ENCODE measurements around the gene CHMP4A.

CHMP4A gene

GRCh38 chr14:24194873-24195185, 18.5 kb downstream of the CHMP4A start:
- DNase-seq, result no peak

GRCh38 chr14:24194186-24194872, 19.0 kb downstream of the CHMP4A start:
- DNase-seq, result no peak

GRCh38 chr14:24192933-24193332, 20.4 kb downstream of the CHMP4A start:
- DNase-seq, result no peak

GRCh38 chr14:24190416-24190815, 22.9 kb downstream of the CHMP4A start:
- no peak for DNase-seq

- no peak for DNase-seq
Measured at GRCh38 chr14:24189460-24189859, 23.8 kb downstream of the CHMP4A start.

DNA sequence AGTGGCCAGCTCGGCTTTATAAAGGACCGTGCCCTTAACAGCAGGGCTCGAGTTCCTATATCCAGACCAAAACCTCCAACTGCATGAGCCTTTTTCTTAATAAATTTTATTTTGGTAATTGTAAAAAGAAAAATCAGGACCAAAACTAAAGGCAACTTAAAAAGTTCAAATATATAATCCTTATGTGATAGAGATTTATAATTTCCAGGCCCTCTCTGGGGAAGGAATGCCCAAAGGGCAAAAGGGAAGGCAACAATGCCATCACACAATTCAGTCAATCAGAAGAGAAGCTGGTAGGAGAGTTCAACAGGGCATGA, 24.3 kb downstream of the CHMP4A start:
- DNase-seq, result no peak

- DNase-seq, result peak; percentile 97
Measured at GRCh38 chr14:24188251-24189058, 24.8 kb downstream of the CHMP4A start, which contains the start of gene IPO4. Gene IPO4 (minus strand): TSS chr14:24188816. CDS start chr14:24188787, 29 bp downstream.

DNA sequence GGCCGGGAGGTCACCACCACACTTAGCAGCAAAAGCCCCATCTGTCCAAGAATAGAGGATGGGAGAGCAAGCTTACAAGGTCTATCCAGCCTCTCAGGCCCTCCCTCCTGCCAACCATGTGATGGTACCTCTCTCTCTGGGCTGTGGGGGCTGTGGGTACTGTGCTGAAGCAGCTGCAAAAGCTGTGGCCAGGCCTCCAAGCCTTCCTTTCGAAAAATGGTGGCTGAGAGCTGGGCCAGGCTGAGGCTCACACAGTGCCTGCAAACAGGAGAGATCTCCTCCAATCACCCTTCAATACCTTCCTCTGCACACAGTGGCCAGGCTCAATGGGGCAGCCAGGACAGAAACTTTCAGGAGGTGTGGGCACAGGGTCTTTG, 25.8 kb downstream of the CHMP4A start:
- DNase-seq, result no peak

DNA sequence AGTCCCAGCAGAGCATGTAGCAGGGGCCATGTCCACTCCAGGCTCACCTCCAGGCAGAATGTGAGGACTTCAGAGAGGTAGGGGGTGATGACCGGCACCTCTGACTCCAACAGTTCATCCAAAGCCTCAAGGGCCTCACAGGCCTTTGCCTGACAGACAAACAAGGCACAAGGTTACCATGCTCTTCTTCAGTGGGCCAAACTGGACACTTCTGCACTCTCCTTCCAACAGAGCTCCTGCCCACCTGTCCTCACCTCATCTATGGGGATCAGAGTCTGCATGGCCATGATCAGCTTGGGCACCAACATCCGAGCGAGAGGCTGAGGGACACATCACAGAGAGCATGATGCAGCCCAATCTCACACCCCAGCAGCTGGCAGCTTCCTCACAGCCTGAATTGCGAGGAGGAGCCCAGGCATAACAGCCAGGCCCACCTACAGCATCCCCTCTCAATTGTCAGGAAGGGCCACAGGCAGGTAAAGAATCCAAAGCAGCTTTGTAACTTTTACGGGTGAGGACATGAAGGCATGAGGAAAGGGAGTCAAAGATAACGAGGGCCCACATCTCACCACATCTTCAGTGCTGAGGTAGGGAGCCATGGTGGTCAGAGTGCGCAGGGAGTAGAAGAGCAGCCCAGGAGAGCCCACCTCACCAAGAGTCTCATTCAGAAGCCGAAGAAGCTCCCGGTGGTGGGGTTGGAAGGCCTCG, 26.3 kb downstream of the CHMP4A start:
- no peak for DNase-seq

- no peak for DNase-seq
Measured at GRCh38 chr14:24185741-24186140, 27.5 kb downstream of the CHMP4A start.

GRCh38 chr14:24185026-24185425, 28.3 kb downstream of the CHMP4A start:
- DNase-seq, result no peak

DNA sequence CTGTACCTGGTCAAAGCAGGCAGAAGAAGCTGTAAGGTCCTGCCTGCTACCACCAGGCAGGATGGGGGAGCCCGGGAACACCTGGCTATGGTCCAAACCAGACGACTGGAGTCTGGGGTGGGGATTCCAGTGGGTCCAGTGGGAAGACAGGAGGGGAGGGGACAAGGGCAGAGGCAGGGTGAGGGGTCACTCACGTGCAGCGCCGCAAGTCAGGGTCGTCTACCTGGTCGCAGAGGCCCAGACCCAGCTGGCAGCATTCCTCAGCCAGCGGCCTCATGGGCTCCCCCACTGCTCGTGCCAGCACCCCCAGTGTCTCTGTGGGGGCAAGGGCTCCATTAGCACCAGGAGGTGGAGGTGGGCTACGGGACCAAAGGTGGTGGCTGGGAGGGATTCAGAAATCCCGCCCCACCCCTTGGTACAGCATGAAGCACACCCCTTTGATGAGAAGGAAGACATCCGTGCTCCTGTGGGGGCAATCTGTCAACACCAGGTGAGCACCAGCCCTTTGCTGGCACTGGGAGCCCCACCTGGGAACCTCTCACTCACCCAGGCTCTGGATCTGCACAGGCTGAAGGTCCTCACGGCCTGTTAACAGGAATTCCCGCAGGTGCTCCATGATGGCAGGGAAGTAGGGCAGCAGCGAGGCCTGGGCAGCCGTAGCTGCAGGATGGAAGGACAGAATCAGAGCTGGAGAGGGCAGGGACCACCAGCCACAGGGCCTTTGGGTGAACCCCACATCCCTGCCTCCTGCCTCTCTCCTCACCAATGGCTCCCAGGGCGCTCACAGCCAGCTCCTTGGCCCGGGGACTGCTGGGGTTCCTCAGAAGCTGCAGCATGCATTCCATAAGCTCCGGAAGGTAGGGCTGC, 29.0 kb downstream of the CHMP4A start:
- DNase-seq, result no peak

- no peak for DNase-seq
Measured at GRCh38 chr14:24183014-24183481, 30.2 kb downstream of the CHMP4A start.

GRCh38 chr14:24182110-24182882, 31.0 kb downstream of the CHMP4A start:
- no peak for DNase-seq

- DNase-seq, result no peak
Measured at GRCh38 chr14:24181371-24182077, 31.8 kb downstream of the CHMP4A start.

DNA sequence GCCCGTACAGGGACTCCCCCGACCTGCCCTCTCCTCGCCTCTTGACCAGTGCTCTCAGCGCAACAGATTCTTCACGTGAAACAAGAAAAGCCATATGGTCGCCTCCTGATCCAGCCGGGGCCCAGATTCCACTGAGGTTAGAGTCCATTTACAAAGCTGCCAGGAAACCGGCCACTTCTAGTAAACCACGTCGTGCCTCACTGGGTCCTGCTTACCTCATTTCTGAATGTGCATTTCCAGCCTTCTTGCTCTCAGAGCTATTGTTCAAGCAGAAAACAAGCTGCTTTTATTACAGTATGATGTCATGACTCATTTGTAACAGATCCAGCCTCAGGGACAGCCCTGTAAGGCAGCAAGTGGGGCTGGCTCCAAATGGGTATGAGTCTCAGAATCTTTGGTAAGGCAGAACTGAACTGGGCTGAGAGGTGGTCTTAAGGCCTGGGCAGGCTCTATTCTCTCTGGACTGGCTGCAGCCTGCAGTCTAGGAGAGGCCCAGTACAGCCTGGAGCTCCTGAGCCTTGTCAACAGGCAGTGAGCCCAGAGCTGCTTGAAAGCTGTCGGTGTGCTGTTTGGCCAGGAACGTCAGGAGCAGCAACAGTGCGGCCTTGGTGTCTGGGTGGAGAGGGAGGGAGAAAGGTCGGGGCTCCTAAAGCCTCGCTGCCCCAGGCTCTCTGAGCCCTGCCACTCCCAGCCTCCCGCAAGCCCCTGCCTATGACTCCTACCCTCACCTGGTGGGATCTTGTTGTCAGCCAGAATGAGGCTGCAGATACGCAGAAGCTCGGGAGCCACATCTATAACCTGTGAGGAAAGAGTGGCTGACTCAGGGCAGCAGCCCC, 33.1 kb downstream of the CHMP4A start:
- no peak for DNase-seq

DNA sequence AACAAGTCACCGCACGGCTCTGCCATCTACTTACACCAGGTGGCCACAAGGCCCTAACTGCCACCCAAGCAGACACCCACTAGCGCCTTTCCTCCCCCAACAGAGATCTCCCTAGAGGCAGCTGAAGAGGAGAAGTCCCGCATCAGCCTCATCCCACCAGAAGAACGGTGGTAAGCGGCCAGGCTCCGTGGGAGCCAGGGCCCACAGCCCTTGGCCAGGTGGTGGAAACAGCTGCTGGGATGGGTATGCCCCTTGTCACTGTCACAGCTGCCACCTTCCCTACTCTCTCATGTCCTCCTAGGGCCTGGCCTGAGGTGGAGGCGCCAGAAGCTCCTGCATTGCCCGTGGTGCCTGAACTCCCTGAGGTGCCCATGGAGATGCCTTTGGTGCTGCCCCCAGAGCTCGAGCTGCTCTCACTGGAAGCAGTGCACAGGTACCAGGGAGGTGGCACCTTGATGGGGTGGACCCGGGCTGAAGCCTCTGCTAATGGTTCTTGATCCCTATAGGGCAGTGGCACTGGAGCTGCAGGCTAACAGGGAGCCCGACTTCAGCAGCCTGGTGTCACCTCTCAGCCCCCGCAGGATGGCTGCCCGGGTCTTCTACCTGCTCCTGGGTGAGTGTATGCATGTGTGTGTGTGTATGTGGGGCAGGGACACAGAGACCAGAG, 33.9 kb downstream of the CHMP4A start:
- no peak for DNase-seq

- DNase-seq, result no peak
Measured at GRCh38 chr14:24178399-24179178, 34.7 kb downstream of the CHMP4A start.

DNA sequence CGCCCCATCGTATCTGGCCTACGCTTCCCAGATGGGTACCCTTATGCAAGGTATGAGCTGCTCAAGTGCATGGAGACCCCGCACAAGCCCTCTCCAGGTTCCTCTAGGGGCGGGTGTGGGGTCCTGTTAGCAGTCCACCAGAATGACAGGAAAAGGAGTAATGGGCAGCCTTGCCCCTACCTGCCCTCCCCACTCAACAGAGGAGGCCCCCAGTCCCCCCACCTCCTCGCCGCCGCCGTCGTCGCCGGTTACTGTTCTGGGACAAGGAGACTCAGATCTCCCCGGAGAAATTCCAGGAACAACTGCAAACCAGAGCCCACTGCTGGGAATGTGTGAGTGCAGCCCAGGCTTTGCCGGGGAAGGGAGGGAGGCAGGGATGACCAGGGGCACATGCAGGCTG, 35.4 kb downstream of the CHMP4A start:
- no peak for DNase-seq

Data from NCI-H1694 (cell line).